GM10847 (cell line): Measurements from ENCODE around the gene ZBTB5.

Source experiments
- POLR2A ChIP-seq: IDR thresholded peaks from 2 replicates; pipeline ENCODE4 v1.6.1; 2011; ENCODE audit not compliant: insufficient read length; ENCODE audit errors: extremely low read depth

The ZBTB5 gene

DNA sequence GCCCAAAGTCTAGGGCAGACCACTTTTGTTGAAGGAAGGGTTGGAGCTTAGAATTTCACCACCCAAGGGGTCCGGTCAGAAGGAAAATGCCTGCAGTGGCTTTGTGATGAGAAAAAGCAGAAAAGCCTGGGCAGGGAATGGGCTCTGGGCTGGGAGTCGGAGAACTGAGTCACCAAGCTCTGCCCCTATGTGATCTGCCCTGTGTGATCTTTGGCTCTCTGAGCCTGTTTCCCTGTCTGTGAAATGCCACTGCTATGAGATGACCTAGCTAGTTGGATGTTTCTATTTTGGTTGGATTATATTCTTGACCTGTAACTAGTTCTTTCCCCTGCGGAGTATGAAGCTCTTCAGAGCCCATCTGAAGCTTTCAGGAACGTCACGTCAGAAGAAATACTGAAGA, 30.3 kb upstream of the ZBTB5 start:
- TF ChIP-seq POLR2A = no peak

- no peak for TF ChIP-seq POLR2A
Measured at GRCh38 chr9:37491939-37492338, 26.7 kb upstream of the ZBTB5 start.

DNA sequence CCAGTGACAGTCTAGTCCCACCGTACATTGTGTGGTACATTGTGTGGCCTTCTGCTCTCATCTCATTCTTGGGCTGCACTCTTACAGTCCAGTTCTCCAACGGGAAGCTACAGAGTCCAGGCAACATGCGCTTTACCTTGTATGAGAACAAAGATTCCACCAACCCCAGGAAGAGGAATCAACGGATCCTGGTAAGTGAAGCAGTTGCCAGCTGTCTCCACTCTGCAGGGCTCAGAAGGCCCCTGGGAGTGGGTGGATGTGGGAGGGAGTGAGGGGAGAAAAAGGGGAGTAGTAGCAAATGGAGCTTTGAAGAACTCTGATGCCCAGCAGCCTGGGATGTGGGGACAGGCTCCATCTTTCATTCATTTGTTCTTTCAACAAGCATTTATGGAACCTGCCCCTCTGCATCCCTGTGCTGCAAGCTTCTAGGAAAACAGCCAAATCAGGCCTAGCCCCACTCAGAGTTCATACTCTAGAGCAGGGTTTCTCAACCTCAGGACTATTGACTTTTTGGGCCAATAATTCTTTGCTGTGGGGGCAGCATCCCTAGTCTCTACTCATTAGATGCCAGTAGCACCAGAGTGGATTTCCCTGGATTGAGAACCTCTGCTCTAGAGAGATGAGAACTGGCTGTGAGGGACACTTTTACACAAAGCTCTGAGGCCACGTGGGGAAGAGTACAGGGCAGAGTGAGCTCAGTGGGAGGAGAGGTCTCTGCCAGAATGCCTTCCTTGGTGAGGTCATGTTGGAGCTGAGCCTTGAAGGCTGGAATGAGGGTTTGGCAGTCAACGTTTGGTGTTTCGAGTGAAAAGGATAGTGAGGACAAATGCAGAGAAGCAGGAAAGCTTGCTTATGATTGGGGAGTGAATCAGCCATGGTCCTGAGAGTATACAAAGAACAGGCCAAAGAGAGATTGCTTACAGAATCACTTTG, 21.6 kb upstream of the ZBTB5 start:
- TF ChIP-seq POLR2A = no peak

- no peak for TF ChIP-seq POLR2A
Measured at GRCh38 chr9:37486256-37486615, 21.0 kb upstream of the ZBTB5 start.

- peak; percentile 93 for TF ChIP-seq POLR2A
Measured at GRCh38 chr9:37485389-37486255, 20.4 kb upstream of the ZBTB5 start, which contains the start of gene POLR1E. Gene POLR1E (plus strand): TSS chr9:37485948. CDS start chr9:37486048, 100 bp downstream.

DNA sequence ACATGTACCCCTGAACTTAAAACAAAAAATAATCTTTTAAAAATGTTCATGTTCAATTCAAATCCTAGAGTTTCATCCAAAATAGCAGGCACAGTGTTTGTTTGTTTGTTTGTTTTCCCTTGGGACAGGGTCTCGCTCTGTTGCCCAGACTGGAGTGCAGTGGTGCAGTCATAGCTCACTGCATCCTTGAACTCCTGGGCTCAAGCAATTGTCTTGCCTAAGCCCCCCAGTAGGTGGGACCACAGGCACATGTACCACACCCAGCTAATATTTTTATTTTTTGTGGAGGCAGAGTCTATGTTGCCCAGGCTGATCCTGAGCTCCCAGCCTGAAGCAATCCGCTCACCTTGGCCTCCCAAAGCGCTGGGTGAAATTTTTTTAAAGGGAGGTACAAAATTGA, 15.5 kb upstream of the ZBTB5 start:
- TF ChIP-seq POLR2A = no peak

DNA sequence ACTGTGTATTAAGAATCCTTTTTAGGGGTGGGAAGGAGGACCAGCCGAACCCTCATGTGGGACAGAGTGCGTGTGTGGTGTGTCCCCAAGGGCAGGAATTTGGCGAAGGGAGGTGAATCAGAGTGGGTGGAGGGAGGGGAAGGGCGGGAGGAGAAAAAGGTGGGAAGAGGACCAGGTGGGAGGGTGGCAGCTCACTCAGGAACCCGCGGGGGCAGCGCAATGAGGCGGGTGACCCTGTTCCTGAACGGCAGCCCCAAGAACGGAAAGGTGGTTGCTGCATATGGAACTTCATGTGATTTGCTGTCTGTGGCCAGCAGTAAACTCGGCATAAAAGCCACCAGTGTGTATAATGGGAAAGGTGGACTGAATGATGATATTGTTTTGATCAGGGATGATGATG, 11.7 kb upstream of the ZBTB5 start:
- no peak for TF ChIP-seq POLR2A

DNA sequence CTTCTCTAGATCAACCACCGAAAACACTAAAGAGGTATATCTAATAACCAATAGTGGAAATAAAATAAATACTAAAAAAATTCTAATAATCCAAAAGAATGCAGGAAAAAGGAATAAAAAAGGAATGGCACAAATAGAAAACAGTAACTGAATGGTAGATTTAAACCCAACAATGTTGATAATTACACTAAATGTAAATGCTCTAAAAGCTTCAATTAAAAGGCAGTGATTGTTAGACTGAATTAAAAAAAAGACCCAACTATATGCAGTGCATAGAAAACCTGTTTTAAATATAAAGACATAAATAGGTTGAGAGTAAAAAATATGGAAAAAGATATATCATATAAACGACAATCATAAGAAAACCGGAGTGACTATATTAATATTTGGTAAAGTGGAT, 9.2 kb upstream of the ZBTB5 start:
- no peak for TF ChIP-seq POLR2A

DNA sequence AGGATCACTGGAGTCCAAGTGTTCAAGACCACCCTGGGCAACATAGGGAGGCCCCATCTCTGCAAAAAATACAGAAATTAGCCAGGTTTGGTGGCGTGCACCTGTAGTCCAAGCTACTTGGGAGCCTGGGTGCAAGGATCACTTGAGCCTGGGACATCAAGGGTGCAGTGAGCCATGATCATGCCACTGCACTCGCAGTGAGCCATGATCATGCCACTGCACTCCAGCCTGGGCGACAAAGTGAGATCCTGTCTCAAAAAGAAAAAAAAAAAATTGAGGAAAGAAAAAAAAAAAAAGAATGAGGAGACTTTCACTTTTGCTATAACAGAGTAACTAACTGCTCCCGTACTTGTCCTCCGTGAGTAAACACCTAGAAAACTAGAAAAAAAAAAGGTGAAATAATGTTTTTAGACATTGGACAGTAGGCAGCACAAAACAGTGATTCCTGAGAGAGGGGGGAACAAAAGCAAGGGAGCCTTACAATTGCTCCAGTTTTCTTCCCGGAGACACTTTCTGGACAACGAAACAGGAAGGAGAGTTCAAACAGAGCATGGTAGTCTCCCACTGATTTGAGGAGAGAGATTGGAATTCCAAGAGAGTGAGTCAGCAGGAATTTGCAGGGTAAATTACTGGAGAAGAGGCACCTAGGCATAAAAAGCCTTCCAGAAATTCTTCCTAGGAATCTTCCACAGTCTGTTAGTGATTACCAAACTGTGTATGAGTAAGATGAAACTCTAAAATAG, 6.9 kb upstream of the ZBTB5 start:
- TF ChIP-seq POLR2A = no peak

GRCh38 chr9:37468620-37469019, 3.4 kb upstream of the ZBTB5 start:
- TF ChIP-seq POLR2A = no peak

DNA sequence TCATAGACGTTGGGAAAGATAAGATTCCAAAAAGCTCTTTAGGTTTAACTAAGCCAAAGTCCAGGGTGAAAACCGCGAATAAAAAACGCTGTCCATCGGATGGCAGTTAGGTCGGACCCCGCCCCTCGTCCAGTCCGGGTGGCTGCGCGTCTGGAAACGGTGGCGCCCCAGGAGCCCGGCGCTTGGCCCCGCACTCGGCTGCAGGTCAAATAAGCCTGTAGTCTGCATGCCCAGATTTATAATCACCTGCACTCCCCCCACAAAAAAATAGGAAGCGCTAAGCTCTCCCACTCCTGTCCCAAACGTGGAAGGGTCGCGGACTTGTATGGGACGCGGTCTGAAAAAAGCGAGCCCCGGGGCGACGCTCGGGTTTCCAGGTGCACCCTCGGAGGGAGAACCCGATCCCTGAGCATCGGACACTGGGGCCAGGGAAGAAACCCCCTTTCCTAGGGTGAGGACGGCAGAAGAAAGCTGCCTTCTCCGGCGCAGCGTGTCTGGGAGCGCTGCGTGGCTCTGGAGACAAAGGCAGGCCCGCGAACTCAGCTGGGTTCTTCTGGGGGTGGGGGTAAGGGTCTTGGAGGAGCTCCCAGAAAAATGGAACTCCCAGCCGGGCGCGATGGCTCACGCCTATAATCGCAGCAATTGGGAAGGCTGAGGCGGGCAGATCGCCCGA, 923 bp upstream of the ZBTB5 start:
- peak; percentile 6 for TF ChIP-seq POLR2A

- TF ChIP-seq POLR2A = peak; percentile 32
Measured at GRCh38 chr9:37464426-37465248, 613 bp downstream of the ZBTB5 start.

DNA sequence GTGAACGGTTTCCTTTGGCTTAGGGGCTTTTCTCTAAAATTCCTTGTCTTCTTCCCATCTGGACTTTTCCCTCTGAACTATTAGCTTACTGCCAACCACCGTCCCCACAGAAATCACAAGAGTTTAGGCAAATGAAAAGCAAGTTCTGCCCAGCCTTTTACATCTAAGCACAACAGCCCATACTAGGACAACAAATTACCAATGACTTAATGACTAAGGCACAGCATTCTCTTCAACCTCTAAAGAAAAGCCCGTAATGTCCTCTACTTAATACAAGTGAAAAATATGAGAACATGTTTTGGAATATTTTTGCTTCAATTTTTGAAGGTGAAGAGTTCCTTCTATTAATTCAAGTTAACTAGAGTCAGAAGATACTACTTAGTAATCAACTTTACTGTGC, 1.2 kb downstream of the ZBTB5 start:
- no peak for TF ChIP-seq POLR2A

- TF ChIP-seq POLR2A = no peak
Measured at GRCh38 chr9:37456817-37457216, 8.4 kb downstream of the ZBTB5 start.

GRCh38 chr9:37455884-37456647, 9.2 kb downstream of the ZBTB5 start:
- no peak for TF ChIP-seq POLR2A
